ENCODE data around the gene ANKMY1. TPM values are rescaled to one million over a fixed set of nuclear protein-coding genes. Genes with fewer than 3 reads are reported as not detected.
"Not testable (repeated sequence)": the region's sequence is repeated elsewhere in the genome, so short reads cannot be mapped to it uniquely, and the experiment has no call there.

ANKMY1 gene
- total RNA-seq, 1 donor: 11.2 TPM

- TF ChIP-seq CTCF (IDR thresholded peaks at IDR 0.05; ENCODE audit: extremely low read depth, low read depth, low read length): no peak
- Histone ChIP-seq H3K9me3 (ENCODE audit: low read depth, low read length) (peaks cover 2% of the 10 kb centered on the region), H3K36me3 (ENCODE audit: insufficient read depth, low read length) (no peaks in the 10 kb centered on the region), H3K4me3 (ENCODE audit: insufficient read depth, low read length) (no peak overlapping the region), H3K4me1 (ENCODE audit: insufficient read depth, low read length) (no peaks in the 10 kb centered on the region), H2AFZ (ENCODE audit: low read length) (no peak overlapping the region), H4K20me1 (ENCODE audit: insufficient read depth, low read length) (no peaks in the 10 kb centered on the region), H3K27me3 (ENCODE audit: insufficient read depth, low read length) (peaks cover under 1% of the 10 kb centered on the region), H3K79me2 (ENCODE audit: insufficient read depth, low read length) (no peaks in the 10 kb centered on the region), H3K27ac (ENCODE audit: low read depth, low read length) (no peak overlapping the region), H3K4me2 (ENCODE audit: insufficient read depth, low read length) (no peak overlapping the region)
- DNase-seq (ENCODE audit: insufficient read length, low spot score, missing footprints): no peak
These were observed 32.0 kb downstream of the ANKMY1 start for GRCh38 chr2:240525802-240526201.

DNA sequence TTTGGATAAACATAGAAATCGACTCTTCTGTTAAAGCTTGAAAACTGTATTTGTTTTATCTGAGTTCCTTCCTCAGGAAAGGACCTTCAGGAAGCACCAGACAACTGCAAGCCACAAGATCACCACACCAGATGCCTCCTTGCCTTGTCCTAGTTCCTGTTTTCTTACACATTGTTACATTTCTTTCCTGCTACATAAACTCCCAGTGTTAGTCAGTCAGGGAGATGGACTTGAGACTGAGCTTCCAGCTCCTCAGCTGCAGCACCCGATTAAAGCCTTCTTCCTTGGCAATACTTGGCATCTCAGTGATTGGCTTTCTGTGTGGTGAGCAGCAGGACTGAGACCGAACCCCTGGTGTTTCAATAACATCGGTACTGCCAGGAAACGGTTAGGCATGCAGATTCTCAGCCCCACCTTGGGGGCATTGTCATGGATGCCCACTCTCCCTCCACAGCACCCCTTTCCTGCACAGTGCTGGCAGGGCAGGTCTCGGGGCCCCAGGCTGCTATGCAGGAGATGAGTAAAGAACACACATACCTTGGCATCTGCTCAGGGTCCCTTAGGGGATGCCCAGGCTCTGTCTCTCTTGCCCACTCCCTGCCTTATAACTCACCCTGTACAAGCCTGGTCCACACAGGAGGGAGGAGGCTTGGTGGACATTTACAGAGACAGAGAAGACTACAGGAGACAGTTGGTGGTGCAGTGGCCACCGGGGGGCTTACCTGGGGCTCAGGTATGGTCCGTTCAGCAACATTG, 32.6 kb downstream of the ANKMY1 start:
- H3K36me3 ChIP-seq (ENCODE audit: insufficient read depth, low read length): no peaks in the 10 kb centered on the region

GRCh38 chr2:240523451-240524281, 34.1 kb downstream of the ANKMY1 start:
- H3K79me2 ChIP-seq (ENCODE audit: insufficient read depth, low read length): no peaks in the 10 kb centered on the region
- TF ChIP-seq CTCF (IDR thresholded peaks at IDR 0.05; ENCODE audit: extremely low read depth, low read depth, low read length): no peak
- peak; percentile 58 for DNase-seq (ENCODE audit: insufficient read length, low spot score, missing footprints)
- peaks cover 7% of the 10 kb centered on the region for H3K27me3 ChIP-seq (ENCODE audit: insufficient read depth, low read length)
- H2AFZ ChIP-seq (ENCODE audit: low read length): no peak overlapping the region
- H3K36me3 ChIP-seq (ENCODE audit: insufficient read depth, low read length): no peaks in the 10 kb centered on the region
- H3K4me1 ChIP-seq (ENCODE audit: insufficient read depth, low read length): peaks cover 7% of the 10 kb centered on the region
- H3K4me3 ChIP-seq (ENCODE audit: insufficient read depth, low read length): no peak overlapping the region
- H3K9me3 ChIP-seq (ENCODE audit: low read depth, low read length): peaks cover 2% of the 10 kb centered on the region
- no peaks in the 10 kb centered on the region for H4K20me1 ChIP-seq (ENCODE audit: insufficient read depth, low read length)
- H3K4me2 ChIP-seq (ENCODE audit: insufficient read depth, low read length): no peak overlapping the region
- no peak overlapping the region for H3K27ac ChIP-seq (ENCODE audit: low read depth, low read length)

More for the DNA sequence above, 32.6 kb downstream of the ANKMY1 start:
- H3K79me2 ChIP-seq (ENCODE audit: insufficient read depth, low read length): no peaks in the 10 kb centered on the region
- H3K4me3 ChIP-seq (ENCODE audit: insufficient read depth, low read length): no peak overlapping the region
- H2AFZ ChIP-seq (ENCODE audit: low read length): no peak overlapping the region
- no peak overlapping the region for H3K4me2 ChIP-seq (ENCODE audit: insufficient read depth, low read length)
- TF ChIP-seq CTCF (IDR thresholded peaks at IDR 0.05; ENCODE audit: extremely low read depth, low read depth, low read length): no peak
- DNase-seq (ENCODE audit: insufficient read length, low spot score, missing footprints): no peak
- no peaks in the 10 kb centered on the region for H4K20me1 ChIP-seq (ENCODE audit: insufficient read depth, low read length)
- no peak overlapping the region for H3K27ac ChIP-seq (ENCODE audit: low read depth, low read length)
- peaks cover 7% of the 10 kb centered on the region for H3K27me3 ChIP-seq (ENCODE audit: insufficient read depth, low read length)
- no peaks in the 10 kb centered on the region for H3K4me1 ChIP-seq (ENCODE audit: insufficient read depth, low read length)
- peaks cover 2% of the 10 kb centered on the region for H3K9me3 ChIP-seq (ENCODE audit: low read depth, low read length)

GRCh38 chr2:240522406-240522805, 35.4 kb downstream of the ANKMY1 start:
- Histone ChIP-seq H3K4me2 (ENCODE audit: insufficient read depth, low read length) (no peak overlapping the region), H3K4me3 (ENCODE audit: insufficient read depth, low read length) (no peak overlapping the region), H4K20me1 (ENCODE audit: insufficient read depth, low read length) (no peaks in the 10 kb centered on the region), H3K27me3 (ENCODE audit: insufficient read depth, low read length) (peaks cover 7% of the 10 kb centered on the region), H2AFZ (ENCODE audit: low read length) (no peak overlapping the region), H3K4me1 (ENCODE audit: insufficient read depth, low read length) (peaks cover 7% of the 10 kb centered on the region), H3K79me2 (ENCODE audit: insufficient read depth, low read length) (no peaks in the 10 kb centered on the region), H3K9me3 (ENCODE audit: low read depth, low read length) (peaks cover 2% of the 10 kb centered on the region), H3K36me3 (ENCODE audit: insufficient read depth, low read length) (no peaks in the 10 kb centered on the region), H3K27ac (ENCODE audit: low read depth, low read length) (no peak overlapping the region)
- no peak for TF ChIP-seq CTCF (IDR thresholded peaks at IDR 0.05; ENCODE audit: extremely low read depth, low read depth, low read length)
- peak; percentile 25 for DNase-seq (ENCODE audit: insufficient read length, low spot score, missing footprints)

DNA sequence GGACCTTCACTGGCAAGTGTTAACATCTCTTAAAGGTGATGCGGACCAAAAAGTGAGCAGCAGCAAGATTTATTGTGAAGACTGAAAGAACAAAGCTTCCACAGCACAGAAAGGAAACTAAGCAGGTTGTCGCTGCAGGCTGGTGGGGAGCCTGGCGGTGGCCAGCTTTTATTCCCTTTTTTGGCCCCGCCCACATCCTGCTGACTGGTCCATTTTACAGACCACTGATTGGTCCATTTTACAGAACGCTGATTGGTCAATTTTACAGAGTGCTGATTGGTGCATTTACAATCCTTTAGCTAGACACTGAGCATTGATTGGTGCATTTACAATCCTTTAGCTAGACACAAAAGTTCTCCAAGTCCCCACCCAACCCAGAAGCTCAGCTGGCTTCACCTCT, 35.9 kb downstream of the ANKMY1 start:
- H3K27ac ChIP-seq (ENCODE audit: low read depth, low read length); H3K27me3 ChIP-seq (ENCODE audit: insufficient read depth, low read length); DNase-seq (ENCODE audit: insufficient read length, low spot score, missing footprints); H3K79me2 ChIP-seq (ENCODE audit: insufficient read depth, low read length); H3K4me1 ChIP-seq (ENCODE audit: insufficient read depth, low read length); H4K20me1 ChIP-seq (ENCODE audit: insufficient read depth, low read length); H3K36me3 ChIP-seq (ENCODE audit: insufficient read depth, low read length); H3K4me2 ChIP-seq (ENCODE audit: insufficient read depth, low read length); H3K4me3 ChIP-seq (ENCODE audit: insufficient read depth, low read length); H3K9me3 ChIP-seq (ENCODE audit: low read depth, low read length); H2AFZ ChIP-seq (ENCODE audit: low read length): not testable (repeated sequence)
